Trophoblast cell (in vitro differentiated cells and primary cell): ENCODE data around the gene LRG1.

Source experiments
- DNase-seq, 2 donors: peaks; one replicate each; pipeline ENCODE4 v3.0.0-alpha.2; 2016
- H2AFZ ChIP-seq: 2 replicates; pipeline ENCODE4 v1.6.1; 2013; ENCODE audit warnings: low read length, moderate library complexity, mild to moderate bottlenecking; ENCODE audit not compliant: insufficient read depth, poor library complexity
- H2AK5ac ChIP-seq: 2 replicates; pipeline ENCODE4 v1.6.1; 2013; ENCODE audit warnings: mild to moderate bottlenecking, low read length
- H2BK120ac ChIP-seq: 2 replicates; pipeline ENCODE4 v1.6.1; 2013; ENCODE audit warnings: low read length, mild to moderate bottlenecking, moderate library complexity; ENCODE audit not compliant: insufficient read depth, poor library complexity
- H2BK12ac ChIP-seq: 2 replicates; pipeline ENCODE4 v1.6.1; 2013; ENCODE audit warnings: mild to moderate bottlenecking, low read length, moderate library complexity
- H2BK5ac ChIP-seq: 2 replicates; pipeline ENCODE4 v1.6.1; 2013; ENCODE audit warnings: low read length, low read depth, moderate library complexity, mild to moderate bottlenecking; ENCODE audit not compliant: poor library complexity
- H3K14ac ChIP-seq: 2 replicates; pipeline ENCODE4 v1.6.1; 2013; ENCODE audit warnings: mild to moderate bottlenecking, low read length
- H3K18ac ChIP-seq: 2 replicates; pipeline ENCODE4 v1.6.1; 2013; ENCODE audit warnings: mild to moderate bottlenecking, low read length
- H3K23ac ChIP-seq: 2 replicates; pipeline ENCODE4 v1.6.1; 2013; ENCODE audit warnings: low read length
- H3K27ac ChIP-seq: 2 replicates; pipeline ENCODE4 v1.5.1; 2013; ENCODE audit warnings: low read depth, mild to moderate bottlenecking, inconsistent platforms, low read length, moderate library complexity
- H3K27me3 ChIP-seq: 2 replicates; pipeline ENCODE4 v1.6.1; 2013; ENCODE audit warnings: inconsistent platforms, mild to moderate bottlenecking, low read length, moderate library complexity; ENCODE audit not compliant: insufficient read depth
- H3K36me3 ChIP-seq, 2 experiments: 1 replicate in 1 of 2; 2 replicates in 1 of 2; pipeline ENCODE4 v1.6.1; 2013; ENCODE audit warnings: low read length in 2 of 2, mild to moderate bottlenecking in 2 of 2, moderate library complexity in 1 of 2; ENCODE audit not compliant: insufficient read depth in 2 of 2, control insufficient read depth in 1 of 2
- H3K4ac ChIP-seq: 2 replicates; pipeline ENCODE4 v1.6.1; 2013; ENCODE audit warnings: low read depth, mild to moderate bottlenecking, low read length, moderate library complexity
- H3K4me1 ChIP-seq, 2 experiments: 1 replicate in 1 of 2; 2 replicates in 1 of 2; pipeline ENCODE4 v1.6.1; 2013; ENCODE audit warnings: low read length in 2 of 2, mild to moderate bottlenecking in 2 of 2, moderate library complexity in 1 of 2; ENCODE audit not compliant: insufficient read depth in 2 of 2, control insufficient read depth in 1 of 2
- H3K4me2 ChIP-seq: 2 replicates; pipeline ENCODE4 v1.6.1; 2013; ENCODE audit warnings: inconsistent platforms, mild to moderate bottlenecking, low read length, moderate library complexity
- H3K4me3 ChIP-seq: 2 replicates; pipeline ENCODE4 v1.5.1; 2013; ENCODE audit warnings: mild to moderate bottlenecking, low read depth, low read length, inconsistent platforms
- H3K79me1 ChIP-seq: one replicate; pipeline ENCODE4 v1.6.1; 2013; ENCODE audit warnings: low read length
- H3K79me2 ChIP-seq: 2 replicates; pipeline ENCODE4 v1.6.1; 2013; ENCODE audit warnings: low read length, mild to moderate bottlenecking; ENCODE audit not compliant: control insufficient read depth, insufficient read depth, poor library complexity
- H3K9ac ChIP-seq: 2 replicates; pipeline ENCODE4 v1.6.1; 2013; ENCODE audit warnings: mild to moderate bottlenecking, low read length
- H3K9me3 ChIP-seq: 2 replicates; pipeline ENCODE4 v1.6.1; 2013; ENCODE audit warnings: low read depth, mild to moderate bottlenecking, control low read depth, inconsistent platforms, low read length; ENCODE audit not compliant: insufficient read depth
- H4K12ac ChIP-seq: 2 replicates; pipeline ENCODE4 v1.6.1; 2013; ENCODE audit warnings: low read depth, mild to moderate bottlenecking, low read length, moderate library complexity
- H4K8ac ChIP-seq: 2 replicates; pipeline ENCODE4 v1.6.1; 2013; ENCODE audit warnings: low read depth, mild to moderate bottlenecking, low read length, moderate library complexity
- H4K91ac ChIP-seq: one replicate; pipeline ENCODE4 v1.6.1; 2013; ENCODE audit warnings: low read depth, mild to moderate bottlenecking, low read length, moderate library complexity
- WGBS: extraction: QIAGEN DNeasy Blood & Tissue Kit; methylation state at CpG from one replicate; pipeline ENCODE4 v1.1.7; 2013; ENCODE audit warnings: missing lambda C conversion rate; ENCODE audit not compliant: insufficient read length, insufficient coverage; ENCODE audit errors: extremely low coverage; 5-methylcytosine and 5-hydroxymethylcytosine counted together

The LRG1 gene

DNA sequence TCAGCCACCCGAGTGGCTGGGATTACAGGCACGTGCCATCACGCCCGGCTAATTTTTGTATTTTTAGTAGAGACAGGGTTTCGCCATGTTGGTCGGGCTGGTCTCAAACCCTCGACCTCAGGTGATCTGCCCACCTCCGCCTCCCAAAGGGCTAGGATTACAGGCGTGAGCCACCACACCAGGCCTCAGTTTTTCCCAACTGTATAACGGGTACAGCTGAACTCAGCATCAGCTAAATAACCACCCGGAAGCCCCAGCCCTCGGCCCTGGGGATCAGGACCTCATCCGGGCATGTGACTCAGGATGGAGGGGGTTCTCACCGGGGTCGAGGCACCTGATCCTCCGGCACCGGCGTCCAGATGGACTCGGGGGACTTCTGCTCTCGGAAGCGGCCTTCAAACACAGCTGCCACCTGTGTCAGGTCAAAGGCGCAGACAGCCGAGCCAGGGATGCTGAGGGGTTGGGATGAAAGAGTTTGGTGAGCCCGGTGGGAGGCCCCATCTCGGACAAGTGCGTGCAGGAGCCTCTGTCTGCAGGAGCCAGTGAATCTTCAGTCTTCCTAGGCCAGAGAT lies 10.7 kb upstream of the LRG1 start:
- Histone ChIP-seq H3K79me1 (no peaks in the 10 kb centered on the region), H4K91ac (no peak overlapping the region), H3K4me2 (no peak overlapping the region), H3K27me3 (no peaks in the 10 kb centered on the region), H2AK5ac (no peak overlapping the region), H3K79me2 (no peaks in the 10 kb centered on the region), H2BK12ac (no peak overlapping the region), H4K8ac (no peak overlapping the region), H3K27ac (no peak overlapping the region), H2BK120ac (no peak overlapping the region), H3K4ac (no peak overlapping the region), H3K23ac (no peak overlapping the region), H3K9me3 (peaks cover 3% of the 10 kb centered on the region), H3K18ac (no peak overlapping the region), H3K9ac (no peak overlapping the region), H3K36me3 (no peaks in the 10 kb centered on the region), H4K12ac (no peak overlapping the region), H2AFZ (no peak overlapping the region), H2BK5ac (no peak overlapping the region), H3K14ac (no peak overlapping the region), H3K4me1 (no peaks in the 10 kb centered on the region), H3K4me3 (no peak overlapping the region)
- DNase-seq = no peak
- no CpG with 5 or more reads among the region's 26 CpGs for WGBS

DNA sequence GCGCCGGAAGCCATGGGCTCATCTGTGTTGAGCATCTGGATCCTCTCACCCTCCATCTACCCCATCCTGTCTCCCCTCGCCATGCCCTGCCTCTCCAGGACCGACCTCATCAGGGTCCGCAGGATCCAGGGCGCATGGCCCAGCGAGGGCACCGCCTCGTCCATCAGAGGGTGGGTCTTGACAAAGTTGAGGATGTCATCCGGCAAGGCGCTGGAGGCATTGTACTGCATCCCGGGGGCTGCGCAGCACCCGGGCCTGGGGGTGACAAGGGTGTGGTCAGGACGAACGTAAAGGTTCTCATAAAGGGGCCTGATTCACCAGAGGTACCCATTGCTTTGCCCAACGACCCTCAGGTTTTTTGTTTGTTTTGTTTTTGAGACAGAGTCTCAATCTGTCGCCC lies 10.2 kb upstream of the LRG1 start:
- Histone ChIP-seq H3K4me2 (no peak overlapping the region), H3K14ac (no peak overlapping the region), H3K4ac (no peak overlapping the region), H4K91ac (no peak overlapping the region), H2AFZ (no peak overlapping the region), H3K27ac (no peak overlapping the region), H3K9me3 (peaks cover 3% of the 10 kb centered on the region), H3K36me3 (no peaks in the 10 kb centered on the region), H3K79me2 (no peaks in the 10 kb centered on the region), H2AK5ac (no peak overlapping the region), H2BK120ac (no peak overlapping the region), H3K4me1 (no peaks in the 10 kb centered on the region), H4K12ac (no peak overlapping the region), H3K79me1 (no peaks in the 10 kb centered on the region), H3K18ac (no peak overlapping the region), H3K27me3 (no peaks in the 10 kb centered on the region), H3K4me3 (no peak overlapping the region), H3K23ac (no peak overlapping the region), H2BK5ac (no peak overlapping the region), H2BK12ac (no peak overlapping the region), H3K9ac (peak overlapping the region; percentile 43), H4K8ac (no peak overlapping the region)
- DNase-seq = no peak
- no CpG with 5 or more reads among the region's 18 CpGs for WGBS

DNA sequence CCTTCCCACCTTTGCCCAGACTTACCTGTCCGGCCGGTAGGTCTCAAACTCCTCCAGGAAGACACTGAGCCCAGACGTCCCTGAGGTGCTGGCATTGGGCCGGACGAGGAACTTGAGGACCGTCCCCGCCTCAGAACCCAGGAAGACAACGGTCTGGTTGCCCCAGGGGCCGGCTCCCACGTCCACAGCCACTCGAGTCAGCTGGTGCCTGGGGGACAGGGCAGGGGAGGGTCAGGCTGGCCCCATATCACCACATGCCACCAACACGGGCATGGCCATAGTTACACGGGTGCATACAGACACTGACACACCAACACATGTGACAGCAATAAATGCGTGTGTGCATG lies 8.4 kb upstream of the LRG1 start:
- no peak overlapping the region for H2BK120ac ChIP-seq
- no peak overlapping the region for H3K9ac ChIP-seq
- H3K18ac ChIP-seq = no peak overlapping the region
- no peak overlapping the region for H4K12ac ChIP-seq
- no peak overlapping the region for H3K23ac ChIP-seq
- no peak overlapping the region for H2BK5ac ChIP-seq
- no peak overlapping the region for H3K4me2 ChIP-seq
- H4K91ac ChIP-seq = no peak overlapping the region
- no peaks in the 10 kb centered on the region for H3K4me1 ChIP-seq
- no peaks in the 10 kb centered on the region for H3K27me3 ChIP-seq
- no peak overlapping the region for H3K14ac ChIP-seq
- peaks cover 3% of the 10 kb centered on the region for H3K9me3 ChIP-seq
- no peak overlapping the region for H2AK5ac ChIP-seq
- DNase-seq = no peak
- H2BK12ac ChIP-seq = no peak overlapping the region
- WGBS = no CpG with 5 or more reads among the region's 14 CpGs
- no peak overlapping the region for H4K8ac ChIP-seq
- no peak overlapping the region for H3K4ac ChIP-seq
- H2AFZ ChIP-seq = no peak overlapping the region
- no peak overlapping the region for H3K4me3 ChIP-seq
- H3K79me1 ChIP-seq = no peaks in the 10 kb centered on the region
- H3K27ac ChIP-seq = no peak overlapping the region
- no peaks in the 10 kb centered on the region for H3K79me2 ChIP-seq
- H3K36me3 ChIP-seq = no peaks in the 10 kb centered on the region

DNA sequence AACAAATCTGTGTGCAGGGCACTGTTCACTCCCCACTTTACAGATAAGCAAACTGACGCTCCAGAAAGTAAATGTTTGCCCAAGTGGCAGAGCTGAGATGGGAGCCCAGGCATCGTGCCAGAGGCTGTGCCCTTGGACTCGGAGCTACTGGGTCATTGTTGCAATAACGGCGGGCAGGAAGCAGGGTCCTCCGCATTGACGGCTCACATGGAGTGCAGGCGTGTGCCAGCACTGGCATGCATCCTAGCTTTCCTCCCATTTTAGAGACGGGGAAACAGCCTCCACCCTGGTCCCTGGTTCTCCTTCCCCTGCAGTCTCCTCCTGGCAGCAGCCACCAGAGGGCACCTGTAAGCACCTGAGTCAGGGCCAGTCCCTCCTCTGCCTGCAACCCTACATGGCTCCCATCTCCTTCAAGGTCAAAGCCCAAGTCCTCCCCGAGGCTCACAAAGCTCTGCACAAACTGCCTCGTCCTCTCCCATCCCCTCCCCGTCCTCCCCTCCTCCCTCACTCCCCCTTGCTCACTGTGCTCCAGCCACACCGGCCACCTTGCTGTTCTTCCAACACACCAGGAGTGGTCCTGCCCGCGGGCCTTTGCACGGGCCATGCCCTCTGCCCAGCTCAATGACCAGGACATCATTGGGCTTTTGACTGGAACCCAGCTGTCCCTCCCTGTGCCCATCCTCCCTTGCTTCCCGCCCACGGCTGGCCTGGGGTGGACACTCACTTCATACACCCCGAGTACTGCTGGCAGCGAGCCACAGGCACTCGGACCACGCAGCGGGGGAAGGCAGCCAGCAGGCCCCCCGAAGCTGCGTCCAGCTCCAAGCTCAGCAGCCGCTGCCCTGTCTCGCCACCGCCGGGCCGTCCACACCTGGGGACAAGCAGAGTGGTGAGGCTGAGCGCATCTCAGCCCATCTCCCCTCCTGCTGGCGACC lies 7.7 kb upstream of the LRG1 start:
- Histone ChIP-seq H4K8ac (no peak overlapping the region), H3K79me1 (no peaks in the 10 kb centered on the region)

More for the DNA sequence above, 7.7 kb upstream of the LRG1 start:
- Histone ChIP-seq H2BK120ac (no peak overlapping the region), H3K23ac (no peak overlapping the region), H2AFZ (no peak overlapping the region), H3K4me3 (no peak overlapping the region), H3K4ac (no peak overlapping the region), H4K12ac (no peak overlapping the region), H3K9me3 (peaks cover 3% of the 10 kb centered on the region), H3K4me2 (no peak overlapping the region), H3K9ac (no peak overlapping the region), H3K36me3 (no peaks in the 10 kb centered on the region), H3K14ac (no peak overlapping the region), H3K4me1 (no peaks in the 10 kb centered on the region), H2AK5ac (no peak overlapping the region), H3K27me3 (no peaks in the 10 kb centered on the region), H4K91ac (no peak overlapping the region), H2BK5ac (no peak overlapping the region), H3K18ac (no peak overlapping the region), H3K27ac (no peak overlapping the region), H2BK12ac (no peak overlapping the region), H3K79me2 (no peaks in the 10 kb centered on the region)
- DNase-seq = peak in 1 of 2 donors; percentile 60
- WGBS = no CpG with 5 or more reads among the region's 32 CpGs
